ENCODE results near the gene CCDC60. TPM values are rescaled to one million over a fixed set of nuclear protein-coding genes. Genes with fewer than 3 reads are reported as not detected.

CCDC60 gene
- polyA plus RNA-seq, 1 experiment, result not detected

DNA sequence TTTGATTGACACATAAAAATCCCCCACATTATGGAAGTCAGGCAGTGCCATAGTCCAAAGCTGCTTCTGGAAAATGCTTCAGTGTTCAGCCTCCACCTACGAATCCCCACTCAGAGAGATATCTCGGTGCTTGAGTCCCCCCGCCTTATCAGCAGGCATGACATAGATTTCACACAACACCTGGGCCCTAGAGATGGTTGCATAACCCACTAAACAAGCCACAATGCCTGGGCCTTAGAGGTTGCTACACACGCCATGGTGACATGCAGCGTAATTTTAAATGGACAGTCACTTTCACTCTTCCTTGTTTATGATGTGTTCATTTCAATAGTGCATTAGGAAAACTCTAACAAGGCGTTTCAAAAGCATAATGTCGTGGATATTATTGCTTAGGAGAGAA, 38.0 kb downstream of the CCDC60 start:
- Histone ChIP-seq H3K27ac (ENCODE audit: low read depth, low read length) (no peak overlapping the region), H3K4me3 (ENCODE audit: low read depth, low read length) (no peak overlapping the region), H3K9me3 (ENCODE audit: control insufficient read depth, insufficient read depth, low read length) (peaks cover 21% of the 10 kb centered on the region), H3K27me3 (ENCODE audit: control insufficient read depth, insufficient read depth, low read length) (no peaks in the 10 kb centered on the region)
- no peak for DNase-seq (ENCODE audit: low read depth, low spot score)
- TF ChIP-seq, protein P1, sequence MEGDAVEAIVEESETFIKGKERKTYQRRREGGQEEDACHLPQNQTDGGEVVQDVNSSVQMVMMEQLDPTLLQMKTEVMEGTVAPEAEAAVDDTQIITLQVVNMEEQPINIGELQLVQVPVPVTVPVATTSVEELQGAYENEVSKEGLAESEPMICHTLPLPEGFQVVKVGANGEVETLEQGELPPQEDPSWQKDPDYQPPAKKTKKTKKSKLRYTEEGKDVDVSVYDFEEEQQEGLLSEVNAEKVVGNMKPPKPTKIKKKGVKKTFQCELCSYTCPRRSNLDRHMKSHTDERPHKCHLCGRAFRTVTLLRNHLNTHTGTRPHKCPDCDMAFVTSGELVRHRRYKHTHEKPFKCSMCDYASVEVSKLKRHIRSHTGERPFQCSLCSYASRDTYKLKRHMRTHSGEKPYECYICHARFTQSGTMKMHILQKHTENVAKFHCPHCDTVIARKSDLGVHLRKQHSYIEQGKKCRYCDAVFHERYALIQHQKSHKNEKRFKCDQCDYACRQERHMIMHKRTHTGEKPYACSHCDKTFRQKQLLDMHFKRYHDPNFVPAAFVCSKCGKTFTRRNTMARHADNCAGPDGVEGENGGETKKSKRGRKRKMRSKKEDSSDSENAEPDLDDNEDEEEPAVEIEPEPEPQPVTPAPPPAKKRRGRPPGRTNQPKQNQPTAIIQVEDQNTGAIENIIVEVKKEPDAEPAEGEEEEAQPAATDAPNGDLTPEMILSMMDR (IDR thresholded peaks at IDR 0.05; ENCODE audit: low read depth, low read length), result no peak
- ChIA-PET POLR2A (no interaction called here), CTCF (no interaction called here)

DNA sequence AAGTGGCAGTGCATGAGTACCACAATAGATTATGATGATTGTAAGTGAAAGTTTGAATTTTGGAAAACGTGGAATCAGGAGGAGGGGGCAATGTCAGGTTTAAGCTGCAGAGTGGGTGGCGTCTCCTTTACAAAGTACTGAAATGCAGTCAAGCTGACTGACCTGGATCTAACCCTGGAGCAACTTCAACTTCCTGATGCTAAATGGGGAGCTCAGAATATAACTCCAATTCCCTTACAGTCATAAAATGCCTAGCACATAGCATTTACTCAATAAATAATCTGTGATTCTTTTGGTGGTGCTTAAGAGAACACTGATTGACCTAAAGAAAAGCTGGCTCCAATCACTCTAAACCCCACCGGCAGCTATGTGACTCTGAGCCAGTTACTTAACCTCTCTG, 38.5 kb downstream of the CCDC60 start:
- no peak for DNase-seq (ENCODE audit: low read depth, low spot score)
- Histone ChIP-seq H3K27ac (ENCODE audit: low read depth, low read length) (no peak overlapping the region), H3K27me3 (ENCODE audit: control insufficient read depth, insufficient read depth, low read length) (no peaks in the 10 kb centered on the region), H3K4me3 (ENCODE audit: low read depth, low read length) (no peak overlapping the region), H3K9me3 (ENCODE audit: control insufficient read depth, insufficient read depth, low read length) (peaks cover 21% of the 10 kb centered on the region)
- ChIA-PET POLR2A (no interaction called here), CTCF (no interaction called here)
- TF ChIP-seq, protein P1 (IDR thresholded peaks at IDR 0.05; ENCODE audit: low read depth, low read length), result no peak

DNA sequence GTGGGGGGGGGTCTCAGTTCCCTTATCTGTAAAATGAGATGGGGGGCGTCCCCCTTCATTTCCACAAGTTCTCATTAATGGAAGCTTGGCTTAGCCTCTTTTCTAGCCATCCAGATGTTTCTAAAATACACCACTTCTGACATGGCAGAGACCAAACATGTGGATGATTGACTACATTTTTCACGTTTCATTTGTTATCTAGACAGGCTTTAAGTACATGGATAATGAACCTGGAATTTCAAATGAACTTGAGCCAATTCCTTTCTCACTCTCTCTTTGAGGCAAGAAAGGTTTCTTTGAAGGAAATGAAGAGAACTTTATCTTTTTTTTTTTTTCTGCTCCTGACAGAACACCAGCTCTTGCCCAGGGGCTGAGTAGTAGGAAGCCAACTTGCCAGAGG, 39.1 kb downstream of the CCDC60 start:
- no peak for DNase-seq (ENCODE audit: low read depth, low spot score)
- Histone ChIP-seq H3K27ac (ENCODE audit: low read depth, low read length) (no peak overlapping the region), H3K9me3 (ENCODE audit: control insufficient read depth, insufficient read depth, low read length) (peaks cover 23% of the 10 kb centered on the region), H3K4me3 (ENCODE audit: low read depth, low read length) (no peak overlapping the region), H3K27me3 (ENCODE audit: control insufficient read depth, insufficient read depth, low read length) (no peaks in the 10 kb centered on the region)
- ChIA-PET CTCF (no interaction called here), POLR2A (no interaction called here)
- TF ChIP-seq, protein P1 (IDR thresholded peaks at IDR 0.05; ENCODE audit: low read depth, low read length), result no peak

DNA sequence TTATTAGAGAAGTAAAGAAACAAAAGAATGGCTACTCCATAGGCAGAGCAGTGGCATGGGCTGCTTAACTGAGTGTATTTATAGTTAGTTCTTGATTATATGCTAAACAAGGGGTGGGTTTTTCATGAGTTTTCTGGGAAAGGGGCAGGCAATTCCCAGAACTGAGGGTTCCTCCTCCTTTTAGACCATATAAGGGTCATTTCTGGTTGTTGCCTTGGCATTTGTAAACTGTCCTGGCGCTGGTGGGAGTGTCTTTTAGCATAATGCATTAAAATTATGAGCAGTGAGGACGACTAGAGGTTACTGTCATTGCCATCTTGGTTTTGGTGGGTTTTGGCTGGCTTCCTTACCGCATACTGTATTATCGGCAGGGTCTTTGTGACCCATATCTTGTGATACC, 40.1 kb downstream of the CCDC60 start:
- DNase-seq (ENCODE audit: low read depth, low spot score), result no peak
- H3K9me3 ChIP-seq (ENCODE audit: control insufficient read depth, insufficient read depth, low read length), result peaks cover 30% of the 10 kb centered on the region
- TF ChIP-seq, protein P1 (IDR thresholded peaks at IDR 0.05; ENCODE audit: low read depth, low read length), result no peak
- no peak overlapping the region for H3K27ac ChIP-seq (ENCODE audit: low read depth, low read length)
- POLR2A ChIA-PET, result no interaction called here
- H3K4me3 ChIP-seq (ENCODE audit: low read depth, low read length), result no peak overlapping the region
- CTCF ChIA-PET, result no interaction called here
- H3K27me3 ChIP-seq (ENCODE audit: control insufficient read depth, insufficient read depth, low read length), result no peaks in the 10 kb centered on the region

DNA sequence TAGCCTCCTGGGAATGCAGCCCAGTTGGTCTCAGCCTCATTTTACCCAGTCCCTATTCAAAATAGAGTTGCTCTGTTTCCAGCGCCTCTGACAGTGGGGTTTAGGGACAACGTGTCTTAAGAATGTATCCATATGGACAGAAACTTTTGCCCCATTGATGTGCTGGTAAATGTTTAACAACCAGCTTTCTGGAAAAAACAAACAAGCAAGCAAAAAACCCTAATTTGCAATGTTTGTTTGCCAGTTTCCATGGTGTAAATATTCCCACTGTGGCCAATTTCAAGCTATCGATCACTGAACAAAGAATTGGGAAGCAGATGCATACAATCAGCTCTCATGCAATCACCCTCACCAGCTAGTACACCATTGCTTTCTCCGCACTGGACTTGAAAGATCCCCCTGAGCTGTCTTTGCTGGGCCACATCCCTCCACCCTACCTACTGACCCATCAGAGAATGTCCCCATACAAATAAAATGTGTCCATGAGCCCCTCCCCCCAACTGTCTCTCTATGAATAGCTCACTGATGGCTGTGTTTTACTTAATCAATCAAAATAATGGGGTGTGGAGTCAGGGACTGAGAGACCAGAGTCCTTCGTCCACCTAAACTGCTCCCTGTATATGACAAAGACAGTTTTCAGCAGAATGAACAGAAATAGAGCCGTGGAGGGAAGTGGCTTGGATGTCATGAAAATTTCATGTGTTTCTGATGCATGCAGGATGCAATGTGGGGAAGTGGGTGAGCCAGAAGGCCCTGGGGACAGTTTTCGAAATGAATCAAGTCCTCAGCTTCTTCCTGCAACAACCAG, 40.8 kb downstream of the CCDC60 start:
- ChIA-PET CTCF (no interaction called here), POLR2A (no interaction called here)
- no peaks in the 10 kb centered on the region for H3K27me3 ChIP-seq (ENCODE audit: control insufficient read depth, insufficient read depth, low read length)
- H3K9me3 ChIP-seq (ENCODE audit: control insufficient read depth, insufficient read depth, low read length), result peaks cover 26% of the 10 kb centered on the region
- no peak for DNase-seq (ENCODE audit: low read depth, low spot score)
- H3K27ac ChIP-seq (ENCODE audit: low read depth, low read length), result no peak overlapping the region
- TF ChIP-seq, protein P1 (IDR thresholded peaks at IDR 0.05; ENCODE audit: low read depth, low read length), result no peak
- no peak overlapping the region for H3K4me3 ChIP-seq (ENCODE audit: low read depth, low read length)

Measured in AG04450 (cell line).